A549 (cell line): ENCODE measurements around the gene DPH5. TPM values are rescaled to one million over a fixed set of nuclear protein-coding genes. Genes with fewer than 3 reads are reported as not detected.
A peak's percentile ranks its signal among the peaks of the same experiment; 100 is the strongest.

Experiments
- ATAC-seq, 2 experiments: fragments of 200-7000 bp in 1 of 2; fragments of >200 bp in 1 of 2; cut with Nextera tagmentation in 1 of 2; cut with Tn5 transposase in 1 of 2; 3 replicates each; pipeline versions ENCODE4 v1.8.0 to v1.9.1; 2018 to 2020; ENCODE audit warnings: mild to moderate bottlenecking in 1 of 2, moderate library complexity in 1 of 2
- CTCF ChIA-PET: fragments of 300-600 bp; sonication (Branson Sonifier 250); formaldehyde crosslinking; extraction: SDS; loops from one replicate; lab custom pipeline; 2021; ENCODE audit warnings: antibody characterized with exemption, inconsistent platforms; lab: Yijun Ruan, JAX
- POLR2A ChIA-PET: fragments of 350-600 bp; formaldehyde crosslinking; extraction: SDS; loops from one replicate; lab custom pipeline; 2021; ENCODE audit warnings: antibody characterized with exemption, inconsistent platforms; lab: Yijun Ruan, JAX
- DNase-seq, 2 experiments: peaks; one replicate each; pipeline versions ENCODE4 v3.0.0 to v3.0.0-alpha.2; 2011 to 2016; ENCODE audit warnings: low read depth in 1 of 2, low spot score in 1 of 2
- FAIRE-seq: peaks from 2 replicates; lab custom pipeline; 2011; peaks lifted over from hg19 to GRCh38; lab: Jason Lieb, UNC
- H3K27ac ChIP-seq, 2 experiments: fragments of >200 bp; sonication (Bioruptor Twin); formaldehyde crosslinking; 3 replicates each; pipeline ENCODE4 v1.5.1; 2016 to 2017
- H3K4me1 ChIP-seq: fragments of >200 bp; sonication (Bioruptor Twin); formaldehyde crosslinking; 3 replicates; pipeline ENCODE4 v1.6.1; 2016
- H3K4me2 ChIP-seq: fragments of >200 bp; sonication (Bioruptor Twin); formaldehyde crosslinking; 3 replicates; pipeline ENCODE4 v1.6.1; 2016
- H3K4me3 ChIP-seq: fragments of >200 bp; sonication (Bioruptor Twin); formaldehyde crosslinking; 3 replicates; pipeline ENCODE4 v1.5.1; 2016
- H3K9me3 ChIP-seq: fragments of >200 bp; sonication (Bioruptor Twin); formaldehyde crosslinking; 3 replicates; pipeline ENCODE4 v1.6.1; 2016
- BCL3 ChIP-seq: fragments of >200 bp; sonication (Bioruptor Twin); formaldehyde crosslinking; IDR thresholded peaks from 3 replicates; pipeline ENCODE4 v1.6.1; 2016
- CHD4 ChIP-seq: fragments of 200-600 bp; sonication (generic); IDR thresholded peaks from 2 replicates; pipeline ENCODE4 v1.6.1; 2016; ENCODE audit warnings: antibody characterized with exemption, mild to moderate bottlenecking, borderline replicate concordance
- EHF ChIP-seq: fragments of 250-450 bp; sonication (Bioruptor Pico); IDR thresholded peaks from 2 replicates; pipeline ENCODE4 v1.5.0; 2020; ENCODE audit warnings: mild to moderate bottlenecking
- EHMT2 ChIP-seq: fragments of 200-600 bp; sonication (generic); IDR thresholded peaks from 2 replicates; pipeline ENCODE4 v1.6.1; 2016; ENCODE audit warnings: antibody characterized with exemption, low read depth, mild to moderate bottlenecking, moderate library complexity
- ELK1 ChIP-seq: fragments of 150-350 bp; IDR thresholded peaks from 2 replicates; pipeline ENCODE4 v1.6.1; 2014; ENCODE audit warnings: low read depth, mild to moderate bottlenecking, low read length
- ESRRA ChIP-seq: fragments of 150-350 bp; IDR thresholded peaks from 2 replicates; pipeline ENCODE4 v1.6.1; 2014; ENCODE audit warnings: mild to moderate bottlenecking, low read length, borderline replicate concordance
- FOSB ChIP-seq: fragments of 250-450 bp; sonication (Bioruptor Pico); IDR thresholded peaks from 2 replicates; pipeline ENCODE4 v1.5.0; 2020; ENCODE audit warnings: mild to moderate bottlenecking, moderate library complexity
- HDAC2 ChIP-seq: fragments of 200-600 bp; sonication (generic); IDR thresholded peaks from 2 replicates; pipeline ENCODE4 v1.6.1; 2016
- HES2 ChIP-seq: fragments of >200 bp; sonication (Bioruptor Twin); formaldehyde crosslinking; IDR thresholded peaks from 2 replicates; pipeline ENCODE4 v1.6.1; 2016
- HEYL ChIP-seq: fragments of 250-450 bp; sonication (Bioruptor Pico); IDR thresholded peaks from 2 replicates; pipeline ENCODE4 v1.8.0; 2021; ENCODE audit warnings: mild to moderate bottlenecking, moderate library complexity
- HMGXB4 ChIP-seq: fragments of 250-450 bp; sonication (Bioruptor Pico); IDR thresholded peaks from 2 replicates; pipeline ENCODE4 v1.5.0; 2021; ENCODE audit warnings: mild to moderate bottlenecking, moderate library complexity, borderline replicate concordance
- HOXB5 ChIP-seq: fragments of 250-450 bp; sonication (Bioruptor Pico); IDR thresholded peaks from 2 replicates; pipeline ENCODE4 v1.5.0; 2020; ENCODE audit warnings: mild to moderate bottlenecking, moderate library complexity
- JUNB ChIP-seq: fragments of >200 bp; sonication (Bioruptor Twin); formaldehyde crosslinking; IDR thresholded peaks from 2 replicates; pipeline ENCODE4 v1.6.1; 2016
- MAZ ChIP-seq: fragments of 150-350 bp; IDR thresholded peaks from 2 replicates; pipeline ENCODE4 v1.6.1; 2014; ENCODE audit warnings: antibody characterized with exemption, low read depth, low read length, borderline replicate concordance
- NPAS2 ChIP-seq: fragments of 250-450 bp; sonication (Bioruptor Pico); IDR thresholded peaks from 2 replicates; pipeline ENCODE4 v1.8.0; 2022; ENCODE audit warnings: mild to moderate bottlenecking, moderate library complexity, borderline replicate concordance
- PHF8 ChIP-seq: fragments of 200-600 bp; sonication (generic); IDR thresholded peaks from 2 replicates; pipeline ENCODE4 v1.6.1; 2016; ENCODE audit warnings: low read depth, mild to moderate bottlenecking, antibody characterized with exemption, moderate library complexity, borderline replicate concordance
- POLR2A ChIP-seq: IDR thresholded peaks from 2 replicates; pipeline ENCODE4 v1.6.1; 2012; ENCODE audit warnings: mild to moderate bottlenecking, low read length
- RARB ChIP-seq: fragments of 250-450 bp; sonication (Bioruptor Pico); IDR thresholded peaks from 2 replicates; pipeline ENCODE4 v1.8.0; 2021; ENCODE audit warnings: mild to moderate bottlenecking, moderate library complexity
- REST ChIP-seq: fragments of 200-600 bp; sonication (generic); IDR thresholded peaks from 2 replicates; pipeline ENCODE4 v1.6.1; 2016; ENCODE audit warnings: antibody characterized with exemption, mild to moderate bottlenecking, moderate library complexity
- USF2 ChIP-seq: fragments of 450-650 bp; IDR thresholded peaks from 2 replicates; pipeline ENCODE4 v1.6.1; 2014; ENCODE audit warnings: antibody characterized with exemption
- ZSCAN20 ChIP-seq: fragments of 250-450 bp; sonication (Bioruptor Pico); IDR thresholded peaks from 2 replicates; pipeline ENCODE4 v1.8.0; 2022; ENCODE audit warnings: mild to moderate bottlenecking, moderate library complexity
- WGBS: methylation state at CpG from one replicate; pipeline ENCODE4 v1.1.6; 2017; ENCODE audit errors: missing lambda C conversion rate; 5-methylcytosine and 5-hydroxymethylcytosine counted together
- polyA plus RNA-seq, 4 experiments: library from polyadenylated mRNA; depleted of rRNA in 3 of 4; stranded (reverse); fragments of >200 nt; fragmentation: RNase III in 1 of 4; extraction: RNeasy Plus Mini Kit Qiagen cat#74134 plus additional on column Dnase treatment in 1 of 4; gene quantifications; 2 replicates in 3 of 4; 3 replicates in 1 of 4; pipeline ENCODE4 v1.2.3, GENCODE V29; 2011 to 2017

DPH5 gene
- polyA plus RNA-seq, 2 of the 4 experiments (the other 2 are of a cell fraction), result 40.4 to 89.7 TPM

- TF ChIP-seq BCL3 (peak; percentile 88), NPAS2 (CRISPR knock-in tag) (no peak), ESRRA (no peak), EHF (CRISPR knock-in tag) (no peak), HOXB5 (CRISPR knock-in tag) (no peak), ZSCAN20 (CRISPR knock-in tag) (no peak)
- TF ChIP-seq, all 56 proteins: peak for 8
Observed at GRCh38 chr1:101025657-101026429, at the start of gene DPH5 (continued).

GRCh38 chr1:101073836-101074235, 48.3 kb upstream of the DPH5 start:
- Histone ChIP-seq H3K27ac (no peak overlapping the region), H3K4me1 (no peaks in the 10 kb centered on the region), H3K9me3 (no peaks in the 10 kb centered on the region), H3K4me2 (no peak overlapping the region), H3K4me3 (no peak overlapping the region)
- no peak for TF ChIP-seq PHF8
- TF ChIP-seq FOSB (CRISPR knock-in tag), result no peak
- no peak for TF ChIP-seq EHMT2
- TF ChIP-seq HMGXB4 (CRISPR knock-in tag), result no peak
- TF ChIP-seq ELK1, result no peak
- ChIA-PET POLR2A (no interaction called here), CTCF (interaction anchor here (1.1 kb wide), 1 partner anchor 215 kb away, joined by 4 read pairs; no protein-coding TSS in a partner anchor)
- FAIRE-seq (no peak), DNase-seq (no peak), ATAC-seq (no peak)
- 75% methylated on average over 2 of the region's 2 CpGs for WGBS

GRCh38 chr1:101071470-101071891, 45.9 kb upstream of the DPH5 start:
- ChIA-PET POLR2A (no interaction called here), CTCF (no interaction called here)
- H3K9me3 ChIP-seq, result no peaks in the 10 kb centered on the region
- no peak overlapping the region for H3K27ac ChIP-seq
- H3K4me1 ChIP-seq, result no peaks in the 10 kb centered on the region
- FAIRE-seq (no peak), DNase-seq (no peak), ATAC-seq (no peak)
- TF ChIP-seq HDAC2, result no peak
- TF ChIP-seq REST, result no peak
- TF ChIP-seq HMGXB4 (CRISPR knock-in tag), result no peak
- no peak for TF ChIP-seq POLR2A
- no peak for TF ChIP-seq HES2
- TF ChIP-seq JUNB, result no peak
- TF ChIP-seq EHMT2, result no peak
- TF ChIP-seq RARB (CRISPR knock-in tag), result no peak
- TF ChIP-seq HEYL (CRISPR knock-in tag), result no peak
- no peak for TF ChIP-seq ESRRA
- no peak for TF ChIP-seq MAZ
- no peak for TF ChIP-seq USF2
- no peak for TF ChIP-seq CHD4
- H3K4me2 ChIP-seq, result no peak overlapping the region
- no peak overlapping the region for H3K4me3 ChIP-seq
- WGBS, result 100% methylated on average over 1 of the region's 1 CpG
